HepG2 (cell line): ENCODE measurements around the gene PTPMT1. TPM values are rescaled to one million over a fixed set of nuclear protein-coding genes. Genes with fewer than 3 reads are reported as not detected.

Source experiments
- BORCS8-MEF2B ChIP-seq: sonication (generic); formaldehyde crosslinking; IDR thresholded peaks from 2 replicates; pipeline ENCODE4 v1.8.0; 2022; ENCODE audit warnings: mild to moderate bottlenecking, missing genetic modification reagents
- FOXA3 ChIP-seq: IDR thresholded peaks from 2 replicates; pipeline ENCODE4 v1.6.1; 2016; ENCODE audit warnings: missing genetic modification reagents, missing compliant biosample characterization
- HMG20A ChIP-seq: IDR thresholded peaks from 2 replicates; pipeline ENCODE4 v1.6.1; 2016; ENCODE audit warnings: borderline replicate concordance
- KAT7 ChIP-seq: IDR thresholded peaks from 2 replicates; pipeline ENCODE4 v1.6.1; 2018; ENCODE audit warnings: borderline replicate concordance, missing compliant biosample characterization
- LCORL ChIP-seq, 2 experiments: fragments of 450-650 bp in 1 of 2; sonication (generic) in 1 of 2; formaldehyde crosslinking in 1 of 2; IDR thresholded peaks; 2 replicates each; pipeline versions ENCODE4 v1.5.0 to v1.6.1; 2017 to 2020; ENCODE audit warnings: antibody characterized with exemption in 1 of 2, missing genetic modification reagents in 1 of 2
- MEIS2 ChIP-seq: sonication (generic); formaldehyde crosslinking; IDR thresholded peaks from 2 replicates; pipeline ENCODE4 v1.9.0; 2021; ENCODE audit warnings: mild to moderate bottlenecking, missing genetic modification reagents
- SIX1 ChIP-seq: sonication (generic); formaldehyde crosslinking; IDR thresholded peaks from 2 replicates; pipeline ENCODE4 v1.4.0; 2020; ENCODE audit warnings: missing genetic modification reagents, borderline replicate concordance
- SRF ChIP-seq: IDR thresholded peaks from 2 replicates; pipeline ENCODE4 v1.6.1; 2011; ENCODE audit warnings: mild to moderate bottlenecking, low read depth, low read length, moderate library complexity
- SRSF9 ChIP-seq: fragments of 200-400 bp; formaldehyde crosslinking; IDR thresholded peaks from 2 replicates; pipeline ENCODE4 v1.6.1; 2018; ENCODE audit warnings: borderline replicate concordance, mild to moderate bottlenecking, low read depth, low read length; ENCODE audit not compliant: insufficient read depth, poor library complexity, severe bottlenecking
- TBL1XR1 ChIP-seq: fragments of 150-350 bp; IDR thresholded peaks from 2 replicates; pipeline ENCODE4 v1.6.1; 2014; ENCODE audit warnings: borderline replicate concordance, low read length; ENCODE audit not compliant: partially characterized antibody
- THYN1 ChIP-seq: sonication (generic); formaldehyde crosslinking; IDR thresholded peaks from 2 replicates; pipeline ENCODE4 v1.8.1; 2023; ENCODE audit warnings: low read depth, mild to moderate bottlenecking, moderate library complexity, missing genetic modification reagents, borderline replicate concordance
- ZBTB8A ChIP-seq: sonication (generic); formaldehyde crosslinking; IDR thresholded peaks from 2 replicates; pipeline ENCODE4 v1.4.0; 2020; ENCODE audit warnings: mild to moderate bottlenecking, low read depth, missing genetic modification reagents, borderline replicate concordance
- ZNF329 ChIP-seq: sonication (generic); formaldehyde crosslinking; IDR thresholded peaks from 2 replicates; pipeline ENCODE4 v1.9.0; 2021; ENCODE audit warnings: low read depth, mild to moderate bottlenecking, missing genetic modification reagents
- ZNF546 ChIP-seq: sonication (generic); formaldehyde crosslinking; conservative IDR thresholded peaks from 2 replicates; pipeline ENCODE4 v1.8.1; 2023; ENCODE audit warnings: mild to moderate bottlenecking, missing genetic modification reagents
- ZNF547 ChIP-seq: sonication (generic); formaldehyde crosslinking; IDR thresholded peaks from 2 replicates; pipeline ENCODE4 v1.5.1; 2020; ENCODE audit warnings: mild to moderate bottlenecking, missing genetic modification reagents
- ZNF549 ChIP-seq: sonication (generic); formaldehyde crosslinking; IDR thresholded peaks from 2 replicates; pipeline ENCODE4 v1.5.0; 2020; ENCODE audit warnings: missing genetic modification reagents
- ZNF598 ChIP-seq: sonication (generic); formaldehyde crosslinking; IDR thresholded peaks from 2 replicates; pipeline ENCODE4 v1.5.1; 2020; ENCODE audit warnings: mild to moderate bottlenecking, missing genetic modification reagents, borderline replicate concordance
- ZNF737 ChIP-seq: sonication (generic); formaldehyde crosslinking; IDR thresholded peaks from 2 replicates; pipeline ENCODE4 v1.5.0; 2020; ENCODE audit warnings: missing genetic modification reagents, mild to moderate bottlenecking, borderline replicate concordance
- ZNF790 ChIP-seq: sonication (generic); formaldehyde crosslinking; IDR thresholded peaks from 2 replicates; pipeline ENCODE4 v1.8.0; 2022; ENCODE audit warnings: missing genetic modification reagents, mild to moderate bottlenecking, borderline replicate concordance
- polyA plus RNA-seq, 8 experiments: library from polyadenylated mRNA; depleted of rRNA in 3 of 8; stranded (reverse) in 7 of 8; unstranded in 1 of 8; fragments of >200 nt; fragmentation: Illumina TruSeq in 4 of 8; extraction: Trizol in 4 of 8; gene quantifications; 2 replicates each; pipeline versions ENCODE4 v1.2.1 to v1.2.3, GENCODE V29; 2011 to 2016; ENCODE audit warnings: low read depth in 4 of 8, missing spikeins in 1 of 8, mixed read lengths in 1 of 8; ENCODE audit not compliant: insufficient read depth in 1 of 8
- total RNA-seq, 5 experiments: library from RNA; depleted of rRNA; stranded (reverse); fragments of >200 nt; fragmentation: Illumina TruSeq; extraction: Trizol; gene quantifications; 2 replicates each; pipeline ENCODE4 v1.2.3, GENCODE V29; 2016; ENCODE audit warnings: low read depth in 1 of 5
- TF ChIP-seq, protein P1 (sequence below): IDR thresholded peaks from 2 replicates; pipeline ENCODE4 v1.6.1; 2016; ENCODE audit warnings: missing genetic modification reagents, missing compliant biosample characterization
- TF ChIP-seq, protein P2 (sequence below): sonication (generic); formaldehyde crosslinking; IDR thresholded peaks from 2 replicates; pipeline ENCODE4 v1.4.0; 2020; ENCODE audit warnings: missing genetic modification reagents
- TF ChIP-seq, protein P3 (sequence below): sonication (generic); formaldehyde crosslinking; IDR thresholded peaks from 2 replicates; pipeline ENCODE4 v1.4.0; 2020; ENCODE audit warnings: missing genetic modification reagents
- TF ChIP-seq, protein P4 (sequence below): sonication (generic); formaldehyde crosslinking; IDR thresholded peaks from 2 replicates; pipeline ENCODE4 v1.4.0; 2020; ENCODE audit warnings: missing genetic modification reagents, borderline replicate concordance
- TF ChIP-seq, protein P5 (sequence below): sonication (generic); formaldehyde crosslinking; IDR thresholded peaks from 2 replicates; pipeline ENCODE4 v1.8.0; 2022; ENCODE audit warnings: mild to moderate bottlenecking, missing genetic modification reagents, moderate library complexity

The PTPMT1 gene
- total and polyA plus RNA-seq, 2 of the 13 experiments (the other 11 are each of a cell fraction or from before 2014, with no cell fraction given) = 55.6 to 129 TPM

DNA sequence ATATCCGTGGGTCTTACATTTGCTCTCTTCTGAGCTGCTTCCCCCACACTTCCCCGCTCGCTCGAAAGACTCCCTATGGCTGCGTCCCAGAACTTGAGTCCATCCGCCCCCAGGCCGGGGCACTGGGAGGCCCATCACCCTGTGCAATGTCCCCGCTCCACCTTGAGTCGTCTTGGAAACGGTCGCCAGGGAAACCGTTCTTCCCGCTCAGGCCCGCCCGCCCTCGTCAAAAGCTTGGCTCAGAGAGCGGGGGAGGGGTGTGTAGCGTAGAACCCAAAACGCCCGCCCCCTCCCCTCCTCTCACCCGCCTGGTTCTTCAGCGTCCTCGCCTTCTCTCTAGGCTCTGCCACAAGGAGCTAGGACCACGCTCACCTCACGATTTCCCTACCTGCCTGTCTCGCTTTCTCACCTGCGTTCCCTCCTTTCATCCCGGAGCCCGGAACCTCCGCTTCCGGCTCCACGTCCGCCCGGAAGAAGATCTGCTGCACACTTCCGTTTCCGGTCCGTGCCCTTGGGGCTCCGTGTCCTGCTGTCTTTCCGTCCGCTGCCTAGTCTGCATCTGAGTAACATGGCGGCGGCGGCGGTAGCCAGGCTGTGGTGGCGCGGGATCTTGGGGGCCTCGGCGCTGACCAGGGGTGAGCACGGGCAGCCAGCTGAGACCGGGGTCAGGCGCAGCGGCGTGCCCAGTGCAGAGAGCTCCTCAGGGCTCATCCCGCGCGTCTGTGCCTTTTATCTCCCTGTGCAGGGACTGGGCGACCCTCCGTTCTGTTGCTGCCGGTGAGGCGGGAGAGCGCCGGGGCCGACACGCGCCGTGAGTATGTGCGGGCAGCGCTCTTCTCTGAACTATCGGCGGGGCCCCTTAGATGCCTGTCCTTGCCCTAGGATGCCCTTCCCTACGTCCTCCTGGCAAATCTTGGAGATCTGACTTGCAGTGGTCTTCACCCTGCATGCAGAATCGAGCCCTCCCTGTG lies 13.4 kb downstream of the PTPMT1 start, which contains the start of the genes KBTBD4 and NDUFS3 (continued):
- TF ChIP-seq, protein P1, sequence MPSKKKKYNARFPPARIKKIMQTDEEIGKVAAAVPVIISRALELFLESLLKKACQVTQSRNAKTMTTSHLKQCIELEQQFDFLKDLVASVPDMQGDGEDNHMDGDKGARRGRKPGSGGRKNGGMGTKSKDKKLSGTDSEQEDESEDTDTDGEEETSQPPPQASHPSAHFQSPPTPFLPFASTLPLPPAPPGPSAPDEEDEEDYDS = peak; percentile 64
- TF ChIP-seq, protein P2, sequence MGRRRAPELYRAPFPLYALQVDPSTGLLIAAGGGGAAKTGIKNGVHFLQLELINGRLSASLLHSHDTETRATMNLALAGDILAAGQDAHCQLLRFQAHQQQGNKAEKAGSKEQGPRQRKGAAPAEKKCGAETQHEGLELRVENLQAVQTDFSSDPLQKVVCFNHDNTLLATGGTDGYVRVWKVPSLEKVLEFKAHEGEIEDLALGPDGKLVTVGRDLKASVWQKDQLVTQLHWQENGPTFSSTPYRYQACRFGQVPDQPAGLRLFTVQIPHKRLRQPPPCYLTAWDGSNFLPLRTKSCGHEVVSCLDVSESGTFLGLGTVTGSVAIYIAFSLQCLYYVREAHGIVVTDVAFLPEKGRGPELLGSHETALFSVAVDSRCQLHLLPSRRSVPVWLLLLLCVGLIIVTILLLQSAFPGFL (CRISPR knock-in tag) = no peak
- TF ChIP-seq HMG20A (CRISPR knock-in tag) = no peak
- TF ChIP-seq SRF = peak; percentile 83
- TF ChIP-seq ZNF737 (CRISPR knock-in tag) = 0 out of 2 replicates have a peak, but pooled peaks have one; percentile 23
- TF ChIP-seq BORCS8-MEF2B (CRISPR knock-in tag) = peak; percentile 93
- TF ChIP-seq ZNF547 (CRISPR knock-in tag) = peak; percentile 86
- no peak for TF ChIP-seq SIX1 (CRISPR knock-in tag)
- TF ChIP-seq FOXA3 (CRISPR knock-in tag) = peak; percentile 85
- TF ChIP-seq MEIS2 (CRISPR knock-in tag) = peak; percentile 81; the same call in 1 of the 2 replicates
- TF ChIP-seq, protein P3, sequence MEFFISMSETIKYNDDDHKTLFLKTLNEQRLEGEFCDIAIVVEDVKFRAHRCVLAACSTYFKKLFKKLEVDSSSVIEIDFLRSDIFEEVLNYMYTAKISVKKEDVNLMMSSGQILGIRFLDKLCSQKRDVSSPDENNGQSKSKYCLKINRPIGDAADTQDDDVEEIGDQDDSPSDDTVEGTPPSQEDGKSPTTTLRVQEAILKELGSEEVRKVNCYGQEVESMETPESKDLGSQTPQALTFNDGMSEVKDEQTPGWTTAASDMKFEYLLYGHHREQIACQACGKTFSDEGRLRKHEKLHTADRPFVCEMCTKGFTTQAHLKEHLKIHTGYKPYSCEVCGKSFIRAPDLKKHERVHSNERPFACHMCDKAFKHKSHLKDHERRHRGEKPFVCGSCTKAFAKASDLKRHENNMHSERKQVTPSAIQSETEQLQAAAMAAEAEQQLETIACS (CRISPR knock-in tag) = no peak
- TF ChIP-seq ZNF549 = no peak
- peak; percentile 85 for TF ChIP-seq ZNF329
- no peak for TF ChIP-seq TBL1XR1
- peak; percentile 80; the same call in 1 of the 2 replicates for TF ChIP-seq ZNF598 (CRISPR knock-in tag)
- TF ChIP-seq ZBTB8A (CRISPR knock-in tag) = no peak
- no peak for TF ChIP-seq LCORL (IDR thresholded peaks at IDR 0.05)
- TF ChIP-seq LCORL (CRISPR knock-in tag; IDR thresholded peaks at IDR 0.05) = peak; percentile 68
- TF ChIP-seq, protein P4, sequence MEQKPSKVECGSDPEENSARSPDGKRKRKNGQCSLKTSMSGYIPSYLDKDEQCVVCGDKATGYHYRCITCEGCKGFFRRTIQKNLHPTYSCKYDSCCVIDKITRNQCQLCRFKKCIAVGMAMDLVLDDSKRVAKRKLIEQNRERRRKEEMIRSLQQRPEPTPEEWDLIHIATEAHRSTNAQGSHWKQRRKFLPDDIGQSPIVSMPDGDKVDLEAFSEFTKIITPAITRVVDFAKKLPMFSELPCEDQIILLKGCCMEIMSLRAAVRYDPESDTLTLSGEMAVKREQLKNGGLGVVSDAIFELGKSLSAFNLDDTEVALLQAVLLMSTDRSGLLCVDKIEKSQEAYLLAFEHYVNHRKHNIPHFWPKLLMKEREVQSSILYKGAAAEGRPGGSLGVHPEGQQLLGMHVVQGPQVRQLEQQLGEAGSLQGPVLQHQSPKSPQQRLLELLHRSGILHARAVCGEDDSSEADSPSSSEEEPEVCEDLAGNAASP (CRISPR knock-in tag) = peak; percentile 84
- TF ChIP-seq ZNF546 (CRISPR knock-in tag) = peak; percentile 94; the same call in 1 of the 2 replicates
- TF ChIP-seq ZNF790 (CRISPR knock-in tag) = peak; percentile 82; the same call in 1 of the 2 replicates
- TF ChIP-seq, protein P5, sequence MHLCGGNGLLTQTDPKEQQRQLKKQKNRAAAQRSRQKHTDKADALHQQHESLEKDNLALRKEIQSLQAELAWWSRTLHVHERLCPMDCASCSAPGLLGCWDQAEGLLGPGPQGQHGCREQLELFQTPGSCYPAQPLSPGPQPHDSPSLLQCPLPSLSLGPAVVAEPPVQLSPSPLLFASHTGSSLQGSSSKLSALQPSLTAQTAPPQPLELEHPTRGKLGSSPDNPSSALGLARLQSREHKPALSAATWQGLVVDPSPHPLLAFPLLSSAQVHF = peak; percentile 47; the same call in 1 of the 2 replicates
- no peak for TF ChIP-seq THYN1 (CRISPR knock-in tag)
- TF ChIP-seq SRSF9 = no peak
- TF ChIP-seq KAT7 (CRISPR knock-in tag) = peak; percentile 99
